Mammary epithelial cell (primary cell): ENCODE data around the gene HIVEP2.

Experiments
- CTCF ChIP-seq, 2 donors: IDR thresholded peaks in 1 of 2; conservative IDR thresholded peaks in 1 of 2; 2 replicates each; pipeline ENCODE4 v1.5.1; 2011 to 2012; ENCODE audit warnings: inconsistent platforms in 2 of 2, low read length in 2 of 2, mild to moderate bottlenecking in 2 of 2, control low read depth in 1 of 2, low read depth in 1 of 2; ENCODE audit not compliant: insufficient read depth in 1 of 2; ENCODE audit errors: extremely low read depth in 1 of 2
- EZH2 ChIP-seq: IDR thresholded peaks from 2 replicates; pipeline ENCODE4 v1.6.1; 2012; ENCODE audit warnings: low read length, inconsistent platforms, borderline replicate concordance

DNA sequence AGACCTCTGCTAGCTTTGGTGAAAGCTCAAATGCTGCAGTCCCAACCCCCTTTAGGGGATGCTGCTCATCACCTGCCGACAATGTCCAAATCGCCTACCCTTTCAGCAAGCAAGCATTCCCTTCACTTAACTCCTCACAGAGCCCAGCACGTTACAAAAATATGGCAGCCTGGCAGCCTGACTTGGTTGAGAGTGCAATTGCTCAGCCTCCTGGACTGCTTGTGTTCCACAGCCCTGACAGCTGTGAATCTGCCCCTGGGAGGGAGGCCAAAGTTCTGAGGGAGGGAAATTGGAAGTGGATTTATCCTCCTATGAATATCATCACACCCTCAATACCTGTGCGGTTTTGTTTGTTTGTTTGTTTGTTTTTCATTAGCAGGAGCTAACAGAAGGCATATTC is 231.0 kb downstream of the HIVEP2 start:
- no peak for TF ChIP-seq CTCF (conservative IDR thresholded peaks at IDR 0.05 in 1 of 2, IDR thresholded peaks at IDR 0.05 in 1 of 2; ENCODE audit: extremely low read depth in 1 of 2, insufficient read depth in 1 of 2, low read depth in 1 of 2, low read length in 2 of 2)
- TF ChIP-seq EZH2, result no peak
